ENCODE results near the gene LRRFIP1.
"Not testable (repeated sequence)": the region's sequence is repeated elsewhere in the genome, so short reads cannot be mapped to it uniquely, and the experiment has no call there.

LRRFIP1 gene

GRCh38 chr2:237779521-237779920 is 152.1 kb downstream of the LRRFIP1 start:
- Histone ChIP-seq H3K9me2 (replicated peaks; ENCODE audit: control insufficient read depth, low read length) (no peaks in the 10 kb centered on the region), H3K27me3 (ENCODE audit: control insufficient read depth, low read length) (no peaks in the 10 kb centered on the region), H3K4me3 (ENCODE audit: low read length) (no peak overlapping the region), H3K27ac (ENCODE audit: low read depth, low read length) (no peak overlapping the region), H3K9me3 (ENCODE audit: control insufficient read depth, insufficient read depth, low read length) (no peaks in the 10 kb centered on the region; the same call in 1 of the 2 replicates), H3K36me3 (ENCODE audit: control insufficient read depth, low read length) (peaks cover 65% of the 10 kb centered on the region), H3K79me2 (ENCODE audit: control insufficient read depth, low read length) (no peaks in the 10 kb centered on the region), H3F3A (ENCODE audit: control insufficient read depth, insufficient read depth) (no peaks in the 10 kb centered on the region), H3K4me2 (ENCODE audit: low read length) (no peak overlapping the region), H3K4me1 (ENCODE audit: control insufficient read depth, low read length) (no peaks in the 10 kb centered on the region), H4K20me1 (ENCODE audit: control insufficient read depth, insufficient read depth, low read depth, low read length) (no peaks in the 10 kb centered on the region)
- TF ChIP-seq EZH2phosphoT487 (IDR thresholded peaks at IDR 0.05; ENCODE audit: borderline replicate concordance, low read length), result no peak
- TF ChIP-seq CTCF (IDR thresholded peaks at IDR 0.05; ENCODE audit: low read depth, low read length, poor library complexity, severe bottlenecking), result no peak

- H3K27me3 ChIP-seq (ENCODE audit: control insufficient read depth, low read length), result no peaks in the 10 kb centered on the region
- peaks cover 10% of the 10 kb centered on the region for H3K9me3 ChIP-seq (ENCODE audit: control insufficient read depth, insufficient read depth, low read length)
- no peak overlapping the region for H3K4me2 ChIP-seq (ENCODE audit: low read length)
- no peaks in the 10 kb centered on the region for H4K20me1 ChIP-seq (ENCODE audit: control insufficient read depth, insufficient read depth, low read depth, low read length)
- H3K79me2 ChIP-seq (ENCODE audit: control insufficient read depth, low read length), result no peaks in the 10 kb centered on the region
- H3F3A ChIP-seq (ENCODE audit: control insufficient read depth, insufficient read depth), result no peaks in the 10 kb centered on the region
- peaks cover 58% of the 10 kb centered on the region for H3K36me3 ChIP-seq (ENCODE audit: control insufficient read depth, low read length)
- H3K27ac ChIP-seq (ENCODE audit: low read depth, low read length), result no peak overlapping the region
- no peaks in the 10 kb centered on the region for H3K4me1 ChIP-seq (ENCODE audit: control insufficient read depth, low read length)
- TF ChIP-seq EZH2phosphoT487 (IDR thresholded peaks at IDR 0.05; ENCODE audit: borderline replicate concordance, low read length), result no peak
- no peak for TF ChIP-seq CTCF (IDR thresholded peaks at IDR 0.05; ENCODE audit: low read depth, low read length, poor library complexity, severe bottlenecking)
- no peak overlapping the region for H3K4me3 ChIP-seq (ENCODE audit: low read length)
- no peaks in the 10 kb centered on the region for H3K9me2 ChIP-seq (replicated peaks; ENCODE audit: control insufficient read depth, low read length)
Observed at GRCh38 chr2:237782181-237782580, 154.8 kb downstream of the LRRFIP1 start.

- not testable (repeated sequence) for H3K27me3 ChIP-seq (ENCODE audit: control insufficient read depth, low read length); H3K4me1 ChIP-seq (ENCODE audit: control insufficient read depth, low read length); H3K4me3 ChIP-seq (ENCODE audit: low read length); H3K79me2 ChIP-seq (ENCODE audit: control insufficient read depth, low read length); H3K4me2 ChIP-seq (ENCODE audit: low read length); H3F3A ChIP-seq (ENCODE audit: control insufficient read depth, insufficient read depth); H3K9me2 ChIP-seq (replicated peaks; ENCODE audit: control insufficient read depth, low read length); H4K20me1 ChIP-seq (ENCODE audit: control insufficient read depth, insufficient read depth, low read depth, low read length); H3K27ac ChIP-seq (ENCODE audit: low read depth, low read length)
- H3K9me3 ChIP-seq (ENCODE audit: control insufficient read depth, insufficient read depth, low read length), result peaks cover 13% of the 10 kb centered on the region
- peaks cover 45% of the 10 kb centered on the region for H3K36me3 ChIP-seq (ENCODE audit: control insufficient read depth, low read length)
Observed at GRCh38 chr2:237783678-237784077, 156.3 kb downstream of the LRRFIP1 start.

GRCh38 chr2:237786936-237787335 is 159.5 kb downstream of the LRRFIP1 start:
- H3K9me2 ChIP-seq (replicated peaks; ENCODE audit: control insufficient read depth, low read length), result no peaks in the 10 kb centered on the region
- no peak overlapping the region for H3K4me2 ChIP-seq (ENCODE audit: low read length)
- no peaks in the 10 kb centered on the region for H3K27me3 ChIP-seq (ENCODE audit: control insufficient read depth, low read length)
- H3K9me3 ChIP-seq (ENCODE audit: control insufficient read depth, insufficient read depth, low read length), result peaks cover 13% of the 10 kb centered on the region
- no peak overlapping the region for H3K4me3 ChIP-seq (ENCODE audit: low read length)
- H3K79me2 ChIP-seq (ENCODE audit: control insufficient read depth, low read length), result no peaks in the 10 kb centered on the region
- H3K27ac ChIP-seq (ENCODE audit: low read depth, low read length), result no peak overlapping the region
- H3F3A ChIP-seq (ENCODE audit: control insufficient read depth, insufficient read depth), result 0 out of 2 replicates have a peak, but pooled peaks cover 2% of the 10 kb centered on the region
- peaks cover 20% of the 10 kb centered on the region for H3K36me3 ChIP-seq (ENCODE audit: control insufficient read depth, low read length)
- no peaks in the 10 kb centered on the region for H4K20me1 ChIP-seq (ENCODE audit: control insufficient read depth, insufficient read depth, low read depth, low read length)
- TF ChIP-seq EZH2phosphoT487 (IDR thresholded peaks at IDR 0.05; ENCODE audit: borderline replicate concordance, low read length), result no peak
- no peak for TF ChIP-seq CTCF (IDR thresholded peaks at IDR 0.05; ENCODE audit: low read depth, low read length, poor library complexity, severe bottlenecking)
- H3K4me1 ChIP-seq (ENCODE audit: control insufficient read depth, low read length), result no peaks in the 10 kb centered on the region
